GM15510 (cell line): ENCODE measurements around the gene ARHGAP28.

Experiments used
- POLR2A ChIP-seq: IDR thresholded peaks from 3 replicates; pipeline ENCODE4 v1.6.1; 2011; ENCODE audit warnings: borderline replicate concordance; ENCODE audit not compliant: insufficient read length; ENCODE audit errors: extremely low read depth

Gene ARHGAP28

GRCh38 chr18:6960656-6961055 is 231.1 kb downstream of the ARHGAP28 start:
- TF ChIP-seq POLR2A, result no peak

- no peak for TF ChIP-seq POLR2A
These were observed 231.8 kb downstream of the ARHGAP28 start for GRCh38 chr18:6961331-6961730.

- TF ChIP-seq POLR2A, result no peak
These were observed 233.3 kb downstream of the ARHGAP28 start for GRCh38 chr18:6962571-6963451.

- TF ChIP-seq POLR2A, result no peak
These were observed 234.1 kb downstream of the ARHGAP28 start for GRCh38 chr18:6963452-6964097.
